Heart left ventricle (tissue), 13 donors: Measurements from ENCODE around the gene LCE2D.
"Not testable (repeated sequence)": the region's sequence is repeated elsewhere in the genome, so short reads cannot be mapped to it uniquely, and the experiment has no call there.

Experiments used
- CTCF ChIP-seq, 12 donors: fragments of 200-600 bp; sonication (generic) in 4 of 12; IDR thresholded peaks; one replicate each; pipeline versions ENCODE4 v1.5.0 to v1.8.0; 2018 to 2022; ENCODE audit warnings: antibody characterized with exemption in 12 of 12, mild to moderate bottlenecking in 5 of 12
- POLR2A ChIP-seq, 2 donors: fragments of 450-650 bp; IDR thresholded peaks; one replicate each; pipeline ENCODE4 v1.6.1; 2017; ENCODE audit warnings: antibody characterized with exemption in 2 of 2, mild to moderate bottlenecking in 2 of 2, moderate library complexity in 2 of 2
- donor health status: ischemic (EF 13 %, LVEDD 7.1; RV severe dilation, severe dysfunction).
- donor health status: DM: no; HTN: yes; CAD: no.
- donor health status: DM: no; HTN: no; CAD: no.
- donor health status: ischemic (EF 25% LVEDD 6.9; RV normal size, moderate dysfunction).
- donor health status: ischemic (EF 25% LVEDD 5.7; RV mildly dilated, moderate dysfunction).
- donor health status: ischemic (EF 35%, LVEDD 5.7; RV mildly dilated, moderate dysfunction).
- donor health status: nonischemic (EF 11% LVEDD 7.7; RV severe dilation, severe dysfunction).
- donor health status: DM: yes; HTN: yes; CAD: no.
- donor health status: PGD.
- donor health status: ischemic (EF 29% LVEDD 5.4; RV normal size, mild dysfunction).
- donor health status: nonischemic (EF 23%, LVEDD 6.1; RV moderate dilation, normal function).

- not testable (repeated sequence) for TF ChIP-seq CTCF, POLR2A (IDR thresholded peaks at IDR 0.05)
Observed at GRCh38 chr1:152685823-152686222, 22.6 kb downstream of the LCE2D start, which contains the start of gene LCE2B.
